ENCODE measurements around the gene CYTH2.

The CYTH2 gene, protein sequence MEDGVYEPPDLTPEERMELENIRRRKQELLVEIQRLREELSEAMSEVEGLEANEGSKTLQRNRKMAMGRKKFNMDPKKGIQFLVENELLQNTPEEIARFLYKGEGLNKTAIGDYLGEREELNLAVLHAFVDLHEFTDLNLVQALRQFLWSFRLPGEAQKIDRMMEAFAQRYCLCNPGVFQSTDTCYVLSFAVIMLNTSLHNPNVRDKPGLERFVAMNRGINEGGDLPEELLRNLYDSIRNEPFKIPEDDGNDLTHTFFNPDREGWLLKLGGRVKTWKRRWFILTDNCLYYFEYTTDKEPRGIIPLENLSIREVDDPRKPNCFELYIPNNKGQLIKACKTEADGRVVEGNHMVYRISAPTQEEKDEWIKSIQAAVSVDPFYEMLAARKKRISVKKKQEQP

DNA sequence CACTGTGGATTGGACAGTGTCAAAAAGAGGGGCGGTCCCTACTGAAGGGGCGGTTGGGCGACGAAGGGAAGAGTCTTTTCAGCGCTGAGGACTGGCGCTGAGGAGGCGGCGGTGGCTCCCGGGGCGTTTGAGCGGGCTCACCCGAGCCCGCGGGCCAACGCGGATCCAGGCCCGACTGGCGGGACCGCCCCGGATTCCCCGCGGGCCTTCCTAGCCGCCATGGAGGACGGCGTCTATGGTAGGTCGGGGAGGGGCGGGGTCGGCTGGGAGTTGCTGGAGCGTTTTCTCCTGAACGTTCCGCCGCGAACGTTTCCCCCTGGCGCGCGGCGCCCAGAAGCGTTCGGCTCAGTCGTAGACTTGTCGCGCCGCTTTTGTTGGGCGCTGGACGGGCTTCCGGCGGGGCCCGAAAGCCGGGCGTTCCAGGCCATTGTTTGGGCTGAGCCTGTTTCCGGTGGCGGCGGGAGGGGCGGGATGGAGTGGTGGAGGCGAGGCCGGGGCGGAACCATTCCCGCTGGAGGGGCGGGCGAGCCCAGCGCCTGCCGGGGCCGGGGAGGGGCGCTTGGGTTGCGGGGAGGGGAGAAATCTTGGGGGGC, at the start of gene CYTH2:
Gene CYTH2 (plus strand): TSS at position 81 of the 593 bp plus-strand sequence. CDS start 139 bp downstream, at position 220.
- peak; percentile 78 for DNase-seq

DNA sequence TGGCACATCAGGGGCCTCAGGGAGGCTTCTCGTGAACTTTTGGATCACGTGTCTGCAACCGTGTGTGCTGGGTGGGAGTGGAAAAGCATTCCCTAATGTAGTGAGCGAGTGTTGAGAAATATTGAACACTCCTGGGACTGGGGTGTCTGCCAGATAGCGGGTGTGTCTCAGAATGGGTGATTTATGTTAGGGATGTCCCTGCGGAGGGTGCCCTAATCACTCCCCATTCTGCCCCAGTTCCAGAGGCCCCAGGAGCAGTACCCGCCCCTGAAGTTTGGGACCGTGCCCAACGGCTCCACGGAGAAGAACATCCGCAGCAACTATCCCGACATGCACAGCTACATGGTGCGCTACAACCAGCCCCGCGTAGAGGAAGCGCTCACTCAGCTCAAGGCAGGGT, 47.6 kb upstream of the CYTH2 start:
- DNase-seq, result no peak

DNA sequence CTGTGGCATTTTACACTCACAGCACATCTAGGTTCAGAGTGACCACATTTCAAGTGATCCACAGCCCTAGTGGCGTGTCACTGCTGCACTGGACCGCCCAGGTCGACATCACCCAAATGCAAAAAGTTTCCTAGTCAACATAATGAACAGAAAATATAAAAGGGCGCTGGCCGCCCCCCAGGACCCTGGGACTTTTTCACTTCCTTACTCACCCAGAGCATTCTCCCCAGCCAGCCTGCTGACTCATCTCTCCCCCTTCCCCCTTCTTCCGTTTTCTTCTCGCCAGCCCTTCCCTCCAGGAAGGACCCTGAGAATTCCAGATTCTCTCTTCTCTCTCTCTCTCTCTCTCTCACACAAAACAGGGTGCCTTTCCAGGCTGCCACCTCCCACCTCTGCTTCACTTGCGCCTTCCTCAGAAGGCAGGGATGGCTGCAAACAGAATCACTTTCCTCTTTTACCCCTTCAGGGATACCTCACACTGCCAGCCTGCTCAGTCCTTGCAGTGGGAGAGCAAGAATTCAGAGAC, 44.4 kb upstream of the CYTH2 start:
- DNase-seq, result no peak

DNA sequence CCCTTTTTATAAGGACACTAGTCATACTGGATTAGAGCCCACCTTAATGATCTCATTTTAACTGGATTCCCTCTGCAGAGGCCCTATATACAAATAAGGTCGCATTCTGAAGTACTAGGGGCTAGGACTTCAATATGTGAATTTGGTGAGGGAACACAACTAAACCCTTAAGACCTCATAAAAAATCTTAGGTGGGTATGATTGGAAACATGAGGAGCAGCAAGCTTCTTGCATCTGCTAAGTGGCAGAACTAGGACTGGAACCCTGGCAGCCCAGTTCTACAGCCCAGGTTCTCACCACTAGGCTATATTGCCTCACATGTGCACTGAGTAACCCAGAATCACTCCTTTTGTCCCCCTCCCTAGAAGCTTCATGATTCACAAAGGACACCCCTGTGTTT, 40.5 kb upstream of the CYTH2 start:
- no peak for DNase-seq

DNA sequence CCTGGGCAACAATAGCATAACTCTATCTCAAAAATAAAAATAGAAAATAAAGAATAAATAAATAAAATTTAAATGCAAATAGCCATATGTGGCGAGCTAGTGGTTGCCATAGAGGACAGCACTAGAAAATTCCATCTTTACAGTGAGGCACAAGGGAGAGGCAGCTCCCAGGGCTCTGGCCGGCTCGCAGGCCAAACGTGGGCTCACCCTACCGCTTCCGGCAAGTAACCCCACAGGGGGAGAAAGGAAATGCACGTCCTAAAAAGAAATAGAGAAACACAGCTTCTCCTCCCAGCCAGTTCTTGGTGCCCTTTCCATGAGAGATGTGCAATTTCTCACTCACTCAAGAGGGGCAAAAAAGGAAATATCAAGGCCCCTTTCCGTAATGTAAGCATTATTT, 35.8 kb upstream of the CYTH2 start:
- no peak for DNase-seq

DNA sequence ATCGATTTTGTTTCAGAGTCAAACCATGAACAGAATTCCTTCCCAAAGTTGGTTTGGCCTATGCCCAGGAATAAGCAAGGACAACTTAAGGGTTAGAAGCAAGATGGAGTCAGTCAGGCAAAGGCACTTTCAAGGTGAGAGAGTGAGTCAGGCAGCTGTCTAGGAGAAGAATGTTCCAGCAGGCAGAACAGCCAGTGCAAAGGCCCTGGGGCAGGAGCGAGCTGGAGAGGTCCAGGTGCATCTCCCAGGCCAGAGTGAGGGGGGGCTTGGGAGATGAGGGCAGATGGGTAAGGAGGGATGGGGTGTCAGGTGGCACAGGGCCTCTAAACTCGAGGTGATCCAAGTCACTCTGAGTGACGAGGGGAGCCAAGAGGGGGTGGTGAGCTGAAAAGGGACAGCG, 32.6 kb upstream of the CYTH2 start:
- DNase-seq, result no peak

DNA sequence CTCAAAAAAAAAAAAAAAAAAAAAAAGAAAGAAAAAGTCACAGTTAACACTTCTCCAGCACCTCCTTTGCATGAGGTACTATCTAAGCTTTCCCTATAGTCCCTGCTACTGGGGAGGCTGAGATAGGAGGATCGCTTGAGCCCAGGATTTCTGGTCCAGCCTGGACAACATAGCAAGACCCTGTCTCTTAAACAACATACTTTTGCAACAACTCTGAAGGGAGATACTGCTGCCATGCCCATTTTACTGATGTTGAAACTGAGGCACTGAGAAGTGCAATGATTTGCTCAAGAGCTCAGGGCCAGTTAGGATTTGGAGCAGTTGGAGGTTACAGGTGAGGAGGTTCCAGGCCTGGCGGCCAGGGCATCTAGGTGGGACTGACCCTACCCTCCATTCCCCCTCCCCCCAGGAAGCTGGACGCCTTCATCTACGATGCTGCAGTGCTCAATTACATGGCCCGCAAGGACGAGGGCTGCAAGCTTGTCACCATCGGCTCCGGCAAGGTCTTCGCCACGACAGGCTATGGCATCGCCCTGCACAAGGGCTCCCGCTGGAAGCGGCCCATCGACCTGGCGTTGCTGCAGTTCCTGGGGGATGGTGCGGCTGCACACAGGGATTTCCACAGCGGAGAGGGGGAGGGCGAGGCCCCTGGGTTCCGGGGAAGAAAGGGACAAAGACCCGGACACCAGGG, 27.7 kb upstream of the CYTH2 start:
- DNase-seq, result no peak

DNA sequence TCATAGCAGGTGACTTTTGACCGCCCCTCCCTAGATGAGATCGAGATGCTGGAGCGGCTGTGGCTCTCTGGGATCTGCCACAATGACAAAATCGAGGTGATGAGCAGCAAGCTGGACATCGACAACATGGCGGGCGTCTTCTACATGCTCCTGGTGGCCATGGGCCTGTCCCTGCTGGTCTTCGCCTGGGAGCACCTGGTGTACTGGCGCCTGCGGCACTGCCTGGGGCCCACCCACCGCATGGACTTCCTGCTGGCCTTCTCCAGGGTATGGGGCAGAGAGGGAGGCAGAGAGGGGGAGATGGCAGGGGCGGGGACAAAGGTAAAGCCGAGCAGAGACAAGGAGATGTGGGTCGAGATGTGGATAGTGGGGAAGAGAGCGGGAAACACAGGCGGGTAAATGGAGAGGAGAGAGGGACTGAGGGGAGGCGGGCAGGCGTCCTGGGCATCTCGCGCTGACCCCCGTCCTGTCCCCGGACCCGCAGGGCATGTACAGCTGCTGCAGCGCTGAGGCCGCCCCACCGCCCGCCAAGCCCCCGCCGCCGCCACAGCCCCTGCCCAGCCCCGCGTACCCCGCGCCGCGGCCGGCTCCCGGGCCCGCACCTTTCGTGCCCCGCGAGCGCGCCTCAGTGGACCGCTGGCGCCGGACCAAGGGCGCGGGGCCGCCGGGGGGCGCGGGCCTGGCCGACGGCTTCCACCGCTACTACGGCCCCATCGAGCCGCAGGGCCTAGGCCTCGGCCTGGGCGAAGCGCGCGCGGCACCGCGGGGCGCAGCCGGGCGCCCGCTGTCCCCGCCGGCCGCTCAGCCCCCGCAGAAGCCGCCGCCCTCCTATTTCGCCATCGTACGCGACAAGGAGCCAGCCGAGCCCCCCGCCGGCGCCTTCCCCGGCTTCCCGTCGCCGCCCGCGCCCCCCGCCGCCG, 26.8 kb upstream of the CYTH2 start:
- no peak for DNase-seq

DNA sequence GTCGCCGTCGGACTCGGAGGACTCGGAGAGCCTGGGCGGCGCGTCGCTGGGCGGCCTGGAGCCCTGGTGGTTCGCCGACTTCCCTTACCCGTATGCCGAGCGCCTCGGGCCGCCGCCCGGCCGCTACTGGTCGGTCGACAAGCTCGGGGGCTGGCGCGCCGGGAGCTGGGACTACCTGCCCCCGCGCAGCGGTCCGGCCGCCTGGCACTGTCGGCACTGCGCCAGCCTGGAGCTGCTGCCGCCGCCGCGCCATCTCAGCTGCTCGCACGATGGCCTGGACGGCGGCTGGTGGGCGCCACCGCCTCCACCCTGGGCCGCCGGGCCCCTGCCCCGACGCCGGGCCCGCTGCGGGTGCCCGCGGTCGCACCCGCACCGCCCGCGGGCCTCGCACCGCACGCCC, 25.9 kb upstream of the CYTH2 start:
- DNase-seq, result no peak

DNA sequence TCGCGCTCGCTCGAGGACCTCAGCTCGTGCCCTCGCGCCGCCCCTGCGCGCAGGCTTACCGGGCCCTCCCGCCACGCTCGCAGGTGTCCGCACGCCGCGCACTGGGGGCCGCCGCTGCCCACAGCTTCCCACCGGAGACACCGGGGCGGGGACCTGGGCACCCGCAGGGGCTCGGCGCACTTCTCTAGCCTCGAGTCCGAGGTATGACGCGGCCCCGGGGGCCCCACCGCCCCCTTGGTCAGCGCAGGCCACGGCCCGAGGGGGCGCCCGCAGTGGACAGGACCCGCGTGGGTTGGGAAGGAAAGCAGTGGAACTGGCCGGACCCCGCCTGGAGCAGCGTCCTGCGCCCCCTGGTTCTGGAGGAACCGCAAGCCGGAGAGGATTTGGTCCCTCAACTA, 25.4 kb upstream of the CYTH2 start:
- DNase-seq, result no peak

DNA sequence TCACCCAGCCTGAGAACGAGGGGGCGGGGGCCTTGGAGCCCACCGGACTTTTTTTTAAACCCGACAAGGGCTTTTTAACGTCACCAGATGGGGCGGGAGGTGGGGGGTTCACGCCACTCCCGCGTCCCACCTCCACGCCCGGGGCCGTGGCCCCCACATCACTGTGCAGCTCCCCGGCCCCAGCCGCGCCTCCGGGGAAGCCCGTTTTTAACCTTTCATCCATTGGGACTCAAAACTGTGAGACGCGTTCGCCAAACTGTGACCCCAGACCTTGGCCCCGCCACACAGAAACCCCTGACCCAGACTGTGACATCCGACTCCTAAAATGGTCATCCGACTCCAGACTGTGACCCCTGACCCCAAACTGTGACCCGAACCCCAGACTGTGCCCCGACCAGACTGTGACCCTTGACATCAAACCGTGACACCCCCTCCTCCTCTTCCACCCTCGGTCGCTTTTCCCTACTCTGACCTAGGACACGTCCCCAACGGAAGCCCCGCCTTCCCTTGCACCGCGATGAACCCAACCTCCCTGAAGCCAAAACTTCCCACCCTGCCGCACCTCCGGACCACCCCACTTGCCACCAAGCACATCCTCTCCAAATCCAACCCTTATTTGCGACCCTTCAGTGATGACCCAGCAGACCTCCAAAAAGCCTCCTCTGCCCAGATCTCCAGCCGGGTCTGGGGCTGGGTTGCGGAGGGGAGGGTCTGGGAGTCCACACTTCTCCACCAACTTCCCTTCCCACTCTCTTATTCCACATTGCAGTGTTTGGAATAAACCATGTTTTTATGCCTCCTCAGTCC, 24.8 kb upstream of the CYTH2 start:
- no peak for DNase-seq

DNA sequence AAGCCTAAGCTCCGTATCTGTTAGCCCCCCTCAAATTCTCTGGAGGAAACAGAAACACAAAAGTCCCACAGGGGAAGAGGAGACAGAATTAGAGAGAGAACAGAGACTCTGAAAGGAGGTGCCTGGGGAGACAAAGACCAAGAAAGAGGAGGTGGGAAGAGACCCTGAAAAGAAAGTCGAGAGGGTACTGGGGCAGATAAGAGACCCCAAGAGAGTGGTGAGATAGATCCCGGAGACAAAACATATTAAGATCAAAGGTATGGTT, 24.3 kb upstream of the CYTH2 start:
- DNase-seq, result no peak

DNA sequence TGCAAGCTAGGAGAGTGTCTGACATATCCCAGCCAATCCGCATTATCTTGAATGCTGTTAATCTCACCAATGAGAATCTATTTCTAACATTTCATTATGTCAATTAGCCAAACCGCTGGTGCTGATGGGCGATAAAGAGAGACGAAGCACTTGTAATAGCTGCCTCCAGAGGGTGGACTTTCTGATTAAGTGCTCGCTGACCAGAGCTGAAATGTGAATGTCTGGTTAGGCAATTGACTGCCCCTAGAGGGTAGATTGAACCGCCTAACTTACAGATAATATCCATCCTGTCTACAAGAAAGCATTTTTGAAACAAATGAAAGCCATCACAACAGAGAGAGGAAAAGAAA, 23.9 kb upstream of the CYTH2 start:
- no peak for DNase-seq

DNA sequence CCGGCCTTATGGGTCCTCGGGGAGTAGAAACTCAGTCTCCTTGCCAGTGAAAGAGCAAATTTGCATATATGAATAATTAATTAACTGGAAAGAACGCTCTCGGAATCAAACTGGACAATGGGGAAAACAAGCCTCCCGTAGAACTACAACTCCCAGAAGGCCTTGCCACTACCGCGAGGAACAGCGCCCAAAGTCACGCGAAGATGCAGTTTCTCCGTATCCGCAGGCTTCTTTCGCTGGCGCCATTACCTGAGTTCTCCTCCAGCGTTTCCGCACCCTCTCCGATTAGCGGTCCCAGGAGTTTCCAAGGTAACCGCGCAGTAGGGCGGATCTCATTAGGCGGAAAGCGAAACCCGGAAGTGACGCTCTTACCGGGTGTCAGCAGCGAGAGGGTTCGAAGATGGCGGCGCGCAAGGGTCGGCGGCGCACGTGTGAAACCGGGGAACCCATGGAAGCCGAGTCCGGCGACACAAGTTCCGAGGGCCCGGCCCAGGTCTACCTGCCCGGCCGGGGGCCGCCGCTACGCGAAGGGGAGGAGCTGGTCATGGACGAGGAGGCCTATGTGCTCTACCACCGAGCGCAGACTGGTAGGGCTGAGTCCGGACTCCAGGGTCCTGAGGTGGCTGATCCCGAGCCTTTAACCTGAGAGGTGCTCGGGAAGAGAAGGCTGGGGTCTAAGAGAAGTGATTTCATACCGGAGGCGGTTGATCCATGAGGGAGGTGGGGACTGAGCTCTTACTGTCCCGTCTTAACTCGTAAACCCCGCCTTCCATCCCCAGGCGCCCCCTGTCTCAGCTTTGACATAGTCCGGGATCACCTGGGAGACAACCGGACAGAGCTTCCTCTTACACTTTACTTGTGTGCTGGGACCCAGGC, 23.3 kb upstream of the CYTH2 start, which contains the start of gene GRWD1:
Gene GRWD1 (plus strand): TSS at position 378 of the 876 bp plus-strand sequence. CDS start 23 bp downstream, at position 401.
- DNase-seq, result peak; percentile 98

DNA sequence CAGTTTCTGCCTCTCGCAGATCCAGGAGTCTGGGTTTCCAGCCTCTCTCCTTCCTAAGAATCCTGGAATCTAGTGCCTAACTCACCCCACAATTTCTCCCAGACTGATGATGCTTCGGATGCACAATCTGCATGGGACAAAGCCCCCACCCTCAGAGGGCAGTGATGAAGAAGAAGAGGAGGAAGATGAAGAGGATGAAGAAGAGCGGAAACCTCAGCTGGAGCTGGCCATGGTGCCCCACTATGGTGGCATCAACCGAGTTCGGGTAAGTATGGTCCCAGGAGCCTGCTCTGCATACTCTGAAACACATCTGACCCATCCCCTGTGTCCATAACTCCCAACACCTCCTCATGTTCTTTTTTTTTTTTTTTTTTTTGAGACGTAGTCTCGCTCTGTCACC, 22.6 kb upstream of the CYTH2 start:
- no peak for DNase-seq

DNA sequence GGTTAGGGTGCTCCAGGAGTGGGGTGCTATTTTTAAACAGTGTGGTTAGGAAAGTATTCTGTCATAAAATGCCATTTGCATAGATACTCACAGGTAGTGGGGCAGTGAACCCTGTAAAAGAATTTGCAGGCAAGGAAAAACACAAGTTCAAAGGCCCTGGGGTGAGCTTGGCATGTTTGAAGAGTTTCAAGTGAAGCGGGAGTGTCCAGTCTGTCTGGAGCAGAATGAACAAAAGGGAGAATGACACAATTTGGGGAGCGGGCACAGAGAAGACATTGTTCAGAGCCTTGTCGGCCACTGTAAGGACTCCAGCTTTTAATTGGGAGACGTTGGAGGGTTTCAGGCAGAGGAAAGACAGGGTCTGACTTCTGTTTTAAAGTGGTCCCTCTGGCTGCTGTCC, 20.6 kb upstream of the CYTH2 start:
- no peak for DNase-seq

DNA sequence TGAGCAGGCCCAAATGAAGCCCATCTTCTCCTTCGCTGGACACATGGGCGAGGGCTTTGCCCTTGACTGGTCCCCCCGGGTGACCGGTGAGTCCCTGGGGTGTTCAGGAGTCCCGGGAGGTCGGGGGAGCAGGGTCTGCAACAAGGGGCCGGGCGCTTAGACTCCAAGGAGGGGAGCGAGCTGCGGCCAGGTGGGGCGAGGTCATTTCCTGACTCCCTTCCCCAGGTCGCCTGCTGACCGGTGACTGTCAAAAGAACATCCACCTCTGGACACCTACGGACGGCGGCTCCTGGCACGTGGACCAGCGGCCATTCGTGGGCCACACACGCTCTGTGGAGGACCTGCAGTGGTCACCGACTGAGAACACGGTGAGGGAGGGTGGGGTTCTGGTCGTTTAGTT, 18.7 kb upstream of the CYTH2 start:
- DNase-seq, result no peak

DNA sequence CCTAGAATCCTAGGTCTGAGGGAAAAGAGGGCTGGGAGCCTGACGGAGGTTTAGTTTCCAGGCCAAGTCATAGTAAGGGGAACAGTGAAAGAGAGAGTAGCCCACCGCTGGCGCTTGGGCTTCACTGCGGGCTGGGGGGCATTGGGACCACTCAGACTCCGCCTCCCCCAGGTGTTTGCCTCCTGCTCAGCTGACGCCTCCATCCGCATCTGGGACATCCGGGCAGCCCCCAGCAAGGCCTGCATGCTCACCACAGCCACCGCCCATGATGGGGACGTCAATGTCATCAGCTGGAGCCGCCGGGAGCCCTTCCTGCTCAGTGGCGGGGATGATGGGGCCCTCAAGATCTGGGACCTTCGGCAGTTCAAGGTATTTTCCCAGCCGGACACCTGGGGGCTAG, 18.3 kb upstream of the CYTH2 start:
- no peak for DNase-seq

DNA sequence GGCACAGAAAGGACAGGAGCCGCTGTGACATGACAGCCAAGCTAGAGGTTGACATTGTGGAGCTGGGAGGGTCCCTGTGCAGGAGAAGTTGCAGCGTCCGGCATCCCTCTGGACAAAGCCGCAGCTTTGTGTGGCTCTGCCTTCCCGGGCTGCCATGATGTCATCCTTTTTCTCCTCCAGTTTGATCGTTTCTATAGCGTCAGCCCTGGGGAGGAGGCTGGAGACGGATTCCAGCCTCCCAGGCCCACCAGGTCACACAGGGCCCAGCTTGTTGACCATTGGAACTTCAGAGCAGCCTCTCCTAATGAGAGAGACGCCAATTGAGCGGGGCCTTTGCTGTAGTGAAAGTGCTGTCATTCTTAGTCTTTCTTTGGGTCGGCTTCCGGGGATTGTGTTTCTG, 17.5 kb upstream of the CYTH2 start:
- DNase-seq, result no peak

DNA sequence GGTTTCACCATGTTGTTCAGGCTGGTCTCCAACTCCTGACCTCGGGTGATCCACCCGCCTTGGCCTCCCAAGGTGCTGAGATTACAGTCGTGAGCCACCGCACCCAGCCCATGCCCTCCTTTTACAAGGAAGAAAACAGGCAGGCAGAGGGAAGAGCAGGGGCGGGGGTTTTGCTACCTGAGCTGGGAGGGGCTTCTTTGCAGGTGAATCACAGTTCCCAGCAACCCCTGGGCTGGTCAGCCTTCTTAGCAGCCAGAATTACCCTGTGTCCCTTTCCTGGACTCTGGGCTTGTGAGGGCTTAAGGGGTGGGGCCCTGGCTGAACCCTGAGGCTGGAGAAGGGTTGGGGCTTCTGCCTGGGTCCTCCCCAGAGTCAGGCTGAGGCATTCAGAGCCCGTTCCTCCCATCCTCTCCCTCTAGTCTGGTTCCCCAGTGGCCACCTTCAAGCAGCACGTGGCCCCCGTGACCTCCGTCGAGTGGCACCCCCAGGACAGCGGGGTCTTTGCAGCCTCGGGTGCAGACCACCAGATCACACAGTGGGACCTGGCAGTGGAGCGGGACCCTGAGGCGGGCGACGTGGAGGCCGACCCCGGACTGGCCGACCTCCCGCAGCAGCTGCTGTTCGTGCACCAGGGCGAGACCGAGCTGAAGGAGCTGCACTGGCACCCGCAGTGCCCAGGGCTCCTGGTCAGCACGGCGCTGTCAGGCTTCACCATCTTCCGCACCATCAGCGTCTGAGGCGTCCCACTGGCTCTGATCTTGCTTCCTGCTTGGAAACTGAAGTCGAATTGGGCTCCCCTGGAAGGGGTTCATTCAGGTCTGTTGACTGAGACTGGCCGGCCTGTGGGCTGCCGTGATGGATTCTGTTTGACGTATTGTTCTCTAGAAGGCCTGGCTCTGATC, 16.6 kb upstream of the CYTH2 start:
- no peak for DNase-seq
